Gastrocnemius medialis (tissue), 4 donors: ENCODE results near the gene PROM1. TPM values are rescaled to one million over a fixed set of nuclear protein-coding genes. Genes with fewer than 3 reads are reported as not detected.

Experiments
- ATAC-seq, 2 donors: fragments of 150-250 bp; one replicate each; pipeline ENCODE4 v1.9.1; 2016
- DNase-seq, 2 donors: peaks; one replicate each; pipeline ENCODE4 v3.0.0-alpha.2; 2019
- H3K27ac ChIP-seq, 4 donors: fragments of 200-600 bp; sonication (generic); 1 replicate in 1 of 4; 2 replicates in 3 of 4; pipeline ENCODE4 v1.5.1; 2016 to 2018; ENCODE audit warnings: mild to moderate bottlenecking in 2 of 4, moderate library complexity in 1 of 4
- H3K27me3 ChIP-seq, 3 donors: fragments of 200-600 bp; sonication (generic) in 2 of 3; 1 replicate in 1 of 3; 2 replicates in 2 of 3; pipeline versions ENCODE4 v1.5.1 to v1.6.0; 2016 to 2019; ENCODE audit warnings: mild to moderate bottlenecking in 1 of 3, moderate library complexity in 1 of 3
- H3K36me3 ChIP-seq, 2 donors: fragments of 200-600 bp; sonication (generic) in 1 of 2; one replicate each; pipeline ENCODE4 v1.5.1; 2017 to 2018
- H3K4me1 ChIP-seq, 2 donors: fragments of 200-600 bp; sonication (generic) in 1 of 2; one replicate each; pipeline ENCODE4 v1.5.1; 2016 to 2017; ENCODE audit warnings: mild to moderate bottlenecking in 2 of 2
- H3K4me3 ChIP-seq, 4 donors: fragments of 200-600 bp; sonication (generic) in 3 of 4; 1 replicate in 1 of 4; 2 replicates in 3 of 4; pipeline ENCODE4 v1.5.1; 2016 to 2019; ENCODE audit warnings: mild to moderate bottlenecking in 2 of 4
- H3K9me3 ChIP-seq, 3 donors: fragments of 200-600 bp; sonication (generic) in 2 of 3; 1 replicate in 1 of 3; 2 replicates in 2 of 3; pipeline ENCODE4 v1.5.1; 2016 to 2019
- CTCF ChIP-seq, 5 experiments: fragments of 450-650 bp in 3 of 5; fragments of 200-600 bp in 2 of 5; sonication (generic) in 2 of 5; IDR thresholded peaks in 4 of 5; conservative IDR thresholded peaks in 1 of 5; 1 replicate in 4 of 5; 2 replicates in 1 of 5; pipeline ENCODE4 v1.5.1; 2016 to 2019; ENCODE audit warnings: antibody characterized with exemption in 5 of 5, mild to moderate bottlenecking in 3 of 5, moderate library complexity in 3 of 5
- POLR2A ChIP-seq, 2 donors: fragments of 450-650 bp; IDR thresholded peaks; one replicate each; pipeline ENCODE4 v1.6.1; 2017; ENCODE audit warnings: antibody characterized with exemption in 2 of 2, mild to moderate bottlenecking in 2 of 2, moderate library complexity in 2 of 2
- in situ Hi-C, 4 donors: fragments of 200-750 bp; cut with MboI; loops; one replicate each; pipeline versions ENCODE4 v1.15.0 to v1.8.0; 2017; ENCODE audit warnings: low sequenced_read_pairs in 4 of 4
- intact Hi-C: fragments of 100-400 bp; cut with DNase I; formaldehyde crosslinking; loops from one replicate; pipeline ENCODE4 v1.15.1; 2023; ENCODE audit warnings: low total_unique reads
- total RNA-seq, 4 donors: library from RNA; depleted of rRNA; stranded (reverse); fragments of >200 nt; gene quantifications; one replicate each; pipeline versions ENCODE4 v1.1.0 to v1.2.3, GENCODE V29; 2016

PROM1 gene
- total RNA-seq, 4 donors from 2014 or later, result 0.11 to 2.9 (median 0.58) TPM; not detected in 1

- intact Hi-C loops (no loop called here), in situ Hi-C loops (no loop called here)
- Histone ChIP-seq H3K4me1 (peaks cover 15 to 23% of the 10 kb centered on the region in 2 donors), H3K9me3 (no peaks in the 10 kb centered on the region), H3K4me3 (peak overlapping the region; percentile 51 to 72 (median 56)), H3K27ac (no peak overlapping the region), H3K27me3 (peaks cover 34 to 38% (median 35%) of the 10 kb centered on the region in 3 donors), H3K36me3 (no peaks in the 10 kb centered on the region)
- peak in 1 of 2 donors; percentile 2 for DNase-seq
- no peak for TF ChIP-seq CTCF (IDR thresholded peaks at IDR 0.05 in 4 of 5, conservative IDR thresholded peaks at IDR 0.05 in 1 of 5)
- no peak for TF ChIP-seq POLR2A (IDR thresholded peaks at IDR 0.05)
- ATAC-seq, result no peak
Observed at GRCh38 chr4:16082426-16083240, 1.2 kb downstream of the PROM1 start.

GRCh38 chr4:16082041-16082425 is 1.8 kb downstream of the PROM1 start:
- intact Hi-C loops (no loop called here), in situ Hi-C loops (no loop called here)
- Histone ChIP-seq H3K9me3 (no peaks in the 10 kb centered on the region), H3K27me3 (peaks cover 34 to 38% (median 35%) of the 10 kb centered on the region in 3 donors), H3K4me1 (peaks cover 15 to 23% of the 10 kb centered on the region in 2 donors), H3K4me3 (peak overlapping the region; percentile 51 to 72 (median 56)), H3K36me3 (no peaks in the 10 kb centered on the region), H3K27ac (no peak overlapping the region)
- ATAC-seq (no peak), DNase-seq (no peak)
- TF ChIP-seq CTCF (IDR thresholded peaks at IDR 0.05 in 4 of 5, conservative IDR thresholded peaks at IDR 0.05 in 1 of 5) (no peak), POLR2A (IDR thresholded peaks at IDR 0.05) (no peak)

GRCh38 chr4:16079046-16079445 is 4.8 kb downstream of the PROM1 start:
- TF ChIP-seq POLR2A (IDR thresholded peaks at IDR 0.05), result no peak
- no peaks in the 10 kb centered on the region for H3K9me3 ChIP-seq
- no peak overlapping the region for H3K27ac ChIP-seq
- intact Hi-C loops (no loop called here), in situ Hi-C loops (no loop called here)
- H3K27me3 ChIP-seq, result peaks cover 34 to 38% (median 35%) of the 10 kb centered on the region in 3 donors
- H3K36me3 ChIP-seq, result no peaks in the 10 kb centered on the region
- no peak for DNase-seq
- ATAC-seq, result no peak
- no peak overlapping the region for H3K4me3 ChIP-seq
- H3K4me1 ChIP-seq, result peaks cover 15 to 23% of the 10 kb centered on the region in 2 donors

GRCh38 chr4:16078195-16078760 is 5.5 kb downstream of the PROM1 start:
- no peak overlapping the region for H3K4me3 ChIP-seq
- peaks cover 15 to 17% of the 10 kb centered on the region in 2 donors for H3K4me1 ChIP-seq
- no peak overlapping the region for H3K27ac ChIP-seq
- intact Hi-C loops, result no loop called here
- DNase-seq, result no peak
- no peaks in the 10 kb centered on the region for H3K9me3 ChIP-seq
- in situ Hi-C loops, result no loop called here
- peaks cover 27 to 30% (median 28%) of the 10 kb centered on the region in 3 donors for H3K27me3 ChIP-seq
- TF ChIP-seq CTCF (IDR thresholded peaks at IDR 0.05 in 4 of 5, conservative IDR thresholded peaks at IDR 0.05 in 1 of 5) (no peak), POLR2A (IDR thresholded peaks at IDR 0.05) (no peak)
- no peak for ATAC-seq
- H3K36me3 ChIP-seq, result no peaks in the 10 kb centered on the region

- H3K27me3 ChIP-seq, result peaks cover 22 to 25% (median 24%) of the 10 kb centered on the region in 3 donors
- no peaks in the 10 kb centered on the region for H3K36me3 ChIP-seq
- in situ Hi-C loops (no loop called here), intact Hi-C loops (no loop called here)
- no peak for TF ChIP-seq CTCF (IDR thresholded peaks at IDR 0.05 in 4 of 5, conservative IDR thresholded peaks at IDR 0.05 in 1 of 5)
- no peak for TF ChIP-seq POLR2A (IDR thresholded peaks at IDR 0.05)
- ATAC-seq, result no peak
- H3K4me3 ChIP-seq, result no peak overlapping the region
- no peak for DNase-seq
- no peaks in the 10 kb centered on the region for H3K9me3 ChIP-seq
- H3K27ac ChIP-seq, result no peak overlapping the region
- peaks cover 11 to 12% of the 10 kb centered on the region in 2 donors for H3K4me1 ChIP-seq
Observed at GRCh38 chr4:16077786-16078185, 6.0 kb downstream of the PROM1 start.
